ENCODE measurements around the gene ZNF518A.

DNA sequence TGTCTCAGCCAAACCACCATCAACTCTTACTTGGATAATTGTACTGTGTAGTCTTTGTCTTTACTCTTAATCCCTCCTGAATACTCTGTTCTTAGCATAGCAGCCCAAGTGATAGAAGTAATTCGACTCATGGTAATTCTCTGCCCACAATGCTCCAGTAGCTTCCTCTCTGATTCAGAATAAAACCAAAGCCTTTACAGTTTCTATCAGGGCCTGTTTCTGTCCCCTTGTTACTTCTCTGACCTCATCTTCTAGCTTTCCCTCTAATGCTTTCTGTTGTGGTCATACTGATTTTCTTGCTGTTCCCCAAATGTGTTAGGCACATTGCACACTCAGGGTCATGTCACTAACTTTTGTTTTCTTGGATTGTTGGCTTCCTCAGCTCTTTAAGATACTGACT, 8.0 kb downstream of the ZNF518A start:
- TF ChIP-seq POLR2A (IDR thresholded peaks at IDR 0.05; ENCODE audit: low read length) = no peak
- TF ChIP-seq GATA1 (IDR thresholded peaks at IDR 0.05; ENCODE audit: low read depth, low read length) = no peak

Data from erythroblast (primary cell).